Fibroblast of pulmonary artery (primary cell): ENCODE measurements around the gene ERFL.

Source experiments
- DNase-seq: peaks from one replicate; pipeline ENCODE4 v3.0.0-alpha.2; 2010; ENCODE audit warnings: low read depth
- H3K4me3 ChIP-seq: replicated peaks from 2 replicates; pipeline ENCODE4 v1.5.1; 2011; ENCODE audit warnings: low read depth, mild to moderate bottlenecking, control low read depth, low read length, moderate library complexity
- CTCF ChIP-seq: IDR thresholded peaks from 2 replicates; pipeline ENCODE4 v1.5.1; 2011; ENCODE audit warnings: mild to moderate bottlenecking, control low read depth, low read length, inconsistent platforms; ENCODE audit errors: missing control alignments

ERFL gene

DNA sequence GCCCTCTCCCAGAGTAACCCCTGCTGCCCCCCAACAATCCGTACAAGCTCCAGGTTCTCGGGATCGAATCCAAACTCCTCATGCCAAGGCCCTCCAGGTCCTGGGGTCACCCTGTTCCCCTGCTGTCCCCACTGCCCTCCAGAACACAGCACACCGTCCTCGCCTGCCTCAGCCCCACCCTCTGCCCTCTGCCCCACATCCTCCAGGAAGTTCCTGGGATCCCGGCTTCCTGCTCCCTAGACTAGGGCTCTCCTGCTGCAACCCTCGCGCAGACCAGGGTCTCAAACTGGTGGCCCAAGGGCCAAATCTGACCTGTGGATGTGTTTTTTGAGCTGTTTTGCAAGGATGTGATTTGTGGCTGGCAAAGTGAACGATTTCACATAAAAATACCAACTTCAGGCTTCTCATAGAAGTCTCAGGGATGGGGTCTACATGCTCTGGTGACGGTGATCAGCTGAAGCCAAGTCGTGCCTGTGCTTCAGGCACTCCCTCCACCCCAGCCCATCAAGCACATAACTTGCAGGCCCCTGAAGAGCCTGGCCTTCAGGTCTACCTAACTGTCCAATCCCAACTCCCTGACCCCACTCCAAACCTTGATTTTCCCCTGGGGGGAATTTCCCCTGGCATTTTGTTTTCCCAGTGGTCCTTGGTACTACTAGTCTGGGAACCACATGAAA lies 29.1 kb upstream of the ERFL start:
- peak overlapping the region; percentile 93 for H3K4me3 ChIP-seq
- no peak for DNase-seq
- no peak for TF ChIP-seq CTCF

GRCh38 chr19:41956621-41957020 lies 28.4 kb upstream of the ERFL start:
- TF ChIP-seq CTCF = no peak
- H3K4me3 ChIP-seq = no peak overlapping the region
- no peak for DNase-seq

DNA sequence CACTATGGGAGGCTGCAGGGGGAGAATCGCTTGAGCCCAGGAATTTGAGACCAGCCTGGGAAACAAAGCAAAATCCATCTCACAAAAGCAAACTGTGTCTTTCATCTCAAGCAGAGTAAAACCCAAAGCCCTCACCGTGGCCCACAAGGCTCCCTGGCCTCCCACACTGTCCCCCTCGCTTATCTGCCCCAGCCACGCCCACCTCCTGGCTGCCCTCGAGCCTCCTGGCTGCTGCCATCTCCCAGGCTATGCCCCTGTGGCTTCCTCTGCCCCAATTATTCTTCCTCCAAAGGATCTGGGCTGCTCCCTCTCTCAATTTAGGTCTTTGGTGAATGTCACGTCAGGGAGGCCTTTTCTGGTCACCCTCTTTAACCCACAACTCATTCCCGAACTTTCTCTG lies 27.3 kb upstream of the ERFL start:
- H3K4me3 ChIP-seq = no peak overlapping the region
- TF ChIP-seq CTCF = no peak
- no peak for DNase-seq

DNA sequence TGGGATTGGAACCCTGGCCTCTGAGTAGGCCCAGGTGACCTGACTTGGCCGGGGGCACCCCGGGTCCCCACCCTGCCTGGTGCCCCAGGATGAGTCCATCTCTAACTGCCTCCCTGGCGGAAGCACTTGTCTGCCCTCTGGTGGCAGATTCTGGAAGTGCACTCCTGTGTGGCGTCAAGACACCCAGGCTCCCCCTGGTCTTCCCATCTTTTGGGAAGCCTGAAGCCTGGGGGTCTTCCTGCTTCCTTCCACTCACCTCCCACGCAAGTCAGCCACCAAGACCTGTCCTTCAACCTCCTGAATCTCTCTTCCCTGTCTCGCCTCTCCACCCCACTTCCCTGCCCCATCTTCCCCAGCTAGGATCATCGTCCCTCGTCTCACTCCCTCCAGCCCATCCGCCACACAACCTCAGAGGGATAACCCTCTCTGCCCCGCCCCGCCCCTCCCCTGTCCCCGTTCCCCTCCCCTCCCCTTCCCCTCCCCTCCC lies 23.5 kb upstream of the ERFL start:
- H3K4me3 ChIP-seq = no peak overlapping the region
- peak; percentile 74 for DNase-seq
- peak; percentile 100 for TF ChIP-seq CTCF

DNA sequence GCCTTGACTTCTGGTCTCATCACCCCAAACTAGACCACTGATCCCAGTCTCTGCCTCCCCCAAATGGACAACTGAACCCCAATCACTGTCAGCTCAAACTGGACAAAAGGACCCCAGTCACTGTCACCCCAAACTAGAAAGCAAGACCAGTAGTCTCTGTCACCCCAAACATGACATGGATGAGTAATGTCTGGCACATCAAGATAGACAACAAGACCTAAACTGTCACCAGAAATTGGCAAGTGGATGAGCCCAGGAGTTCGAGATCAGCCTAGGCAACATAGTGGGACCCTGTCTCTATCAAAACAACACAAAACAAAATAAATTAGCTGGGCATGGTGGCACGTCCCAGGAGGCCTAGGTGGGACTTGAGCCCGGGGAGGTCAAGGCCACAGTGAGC lies 18.8 kb upstream of the ERFL start:
- no peak for DNase-seq
- no peak overlapping the region for H3K4me3 ChIP-seq
- no peak for TF ChIP-seq CTCF

- no peak for TF ChIP-seq CTCF
These were observed 17.0 kb upstream of the ERFL start for GRCh38 chr19:41945135-41945766.

DNA sequence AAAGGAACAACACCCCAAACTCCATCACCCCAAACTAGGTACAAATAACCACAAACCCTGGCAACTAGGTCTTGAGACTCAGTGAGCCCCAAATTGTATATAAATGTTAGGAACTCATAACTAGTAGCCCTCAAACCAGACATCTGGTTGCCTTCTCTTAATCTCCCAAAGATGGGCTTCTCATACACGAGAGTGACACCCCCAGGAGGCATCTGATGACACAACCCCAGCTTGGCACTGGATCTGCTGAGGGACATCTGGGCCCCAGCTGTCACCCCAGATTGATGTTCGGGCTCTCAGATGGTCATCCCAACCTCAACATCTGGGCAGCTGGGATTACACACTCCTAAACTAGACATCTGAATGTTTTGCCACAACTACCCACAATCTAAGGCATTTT lies 16.1 kb upstream of the ERFL start:
- DNase-seq = no peak
- TF ChIP-seq CTCF = no peak
- no peak overlapping the region for H3K4me3 ChIP-seq

More at GRCh38 chr19:41945135-41945766, 17.0 kb upstream of the ERFL start:
- no peak overlapping the region for H3K4me3 ChIP-seq
- DNase-seq = no peak
